Measurements from ENCODE around the gene TKTL1. TPM values are rescaled to one million over a fixed set of nuclear protein-coding genes. Genes with fewer than 3 reads are reported as not detected.
"Not testable (repeated sequence)": the region's sequence is repeated elsewhere in the genome, so short reads cannot be mapped to it uniquely, and the experiment has no call there.

The TKTL1 gene
- total RNA-seq, 1 donor from 2014 or later: not detected

GRCh38 chrX:154334496-154334895 lies 38.9 kb downstream of the TKTL1 start:
- DNase-seq (ENCODE audit: low read depth): no peak
- no peak for TF ChIP-seq CTCF (IDR thresholded peaks at IDR 0.05; ENCODE audit: insufficient read depth, low read length, poor library complexity, severe bottlenecking)
- H3K4me3 ChIP-seq (ENCODE audit: low read depth, low read length): no peak overlapping the region
- H3K36me3 ChIP-seq (ENCODE audit: control insufficient read depth, insufficient read depth, low read length): no peaks in the 10 kb centered on the region
- H3K27me3 ChIP-seq (ENCODE audit: control insufficient read depth, insufficient read depth, low read length): no peaks in the 10 kb centered on the region

GRCh38 chrX:154341399-154342298 lies 46.1 kb downstream of the TKTL1 start:
- H3K4me3 ChIP-seq (ENCODE audit: low read depth, low read length); H3K36me3 ChIP-seq (ENCODE audit: control insufficient read depth, insufficient read depth, low read length); DNase-seq (ENCODE audit: low read depth); H3K27me3 ChIP-seq (ENCODE audit: control insufficient read depth, insufficient read depth, low read length): not testable (repeated sequence)

GRCh38 chrX:154343063-154343462 lies 47.5 kb downstream of the TKTL1 start:
- not testable (repeated sequence) for DNase-seq (ENCODE audit: low read depth); H3K36me3 ChIP-seq (ENCODE audit: control insufficient read depth, insufficient read depth, low read length); H3K27me3 ChIP-seq (ENCODE audit: control insufficient read depth, insufficient read depth, low read length); H3K4me3 ChIP-seq (ENCODE audit: low read depth, low read length)

GRCh38 chrX:154343620-154344019 lies 48.0 kb downstream of the TKTL1 start:
- DNase-seq (ENCODE audit: low read depth); H3K36me3 ChIP-seq (ENCODE audit: control insufficient read depth, insufficient read depth, low read length); H3K4me3 ChIP-seq (ENCODE audit: low read depth, low read length); H3K27me3 ChIP-seq (ENCODE audit: control insufficient read depth, insufficient read depth, low read length): not testable (repeated sequence)

- DNase-seq (ENCODE audit: low read depth): no peak
These were observed 52.5 kb downstream of the TKTL1 start for GRCh38 chrX:154348114-154348531.

GRCh38 chrX:154348646-154349358 lies 53.2 kb downstream of the TKTL1 start:
- H3K36me3 ChIP-seq (ENCODE audit: control insufficient read depth, insufficient read depth, low read length): no peaks in the 10 kb centered on the region
- no peak for TF ChIP-seq CTCF (IDR thresholded peaks at IDR 0.05; ENCODE audit: insufficient read depth, low read length, poor library complexity, severe bottlenecking)
- no peak for DNase-seq (ENCODE audit: low read depth)
- no peak overlapping the region for H3K4me3 ChIP-seq (ENCODE audit: low read depth, low read length)
- H3K27me3 ChIP-seq (ENCODE audit: control insufficient read depth, insufficient read depth, low read length): no peaks in the 10 kb centered on the region

More at GRCh38 chrX:154348114-154348531, 52.5 kb downstream of the TKTL1 start:
- no peak for TF ChIP-seq CTCF (IDR thresholded peaks at IDR 0.05; ENCODE audit: insufficient read depth, low read length, poor library complexity, severe bottlenecking)
- no peak overlapping the region for H3K4me3 ChIP-seq (ENCODE audit: low read depth, low read length)
- H3K27me3 ChIP-seq (ENCODE audit: control insufficient read depth, insufficient read depth, low read length): no peaks in the 10 kb centered on the region
- H3K36me3 ChIP-seq (ENCODE audit: control insufficient read depth, insufficient read depth, low read length): no peaks in the 10 kb centered on the region

GRCh38 chrX:154349359-154349935 lies 53.9 kb downstream of the TKTL1 start:
- H3K36me3 ChIP-seq (ENCODE audit: control insufficient read depth, insufficient read depth, low read length): no peaks in the 10 kb centered on the region
- DNase-seq (ENCODE audit: low read depth): no peak
- no peaks in the 10 kb centered on the region for H3K27me3 ChIP-seq (ENCODE audit: control insufficient read depth, insufficient read depth, low read length)

More at GRCh38 chrX:154349359-154349935, 53.9 kb downstream of the TKTL1 start:
- TF ChIP-seq CTCF (IDR thresholded peaks at IDR 0.05; ENCODE audit: insufficient read depth, low read length, poor library complexity, severe bottlenecking): no peak
- no peak overlapping the region for H3K4me3 ChIP-seq (ENCODE audit: low read depth, low read length)
